ENCODE measurements around the gene EIF5A. TPM values are rescaled to one million over a fixed set of nuclear protein-coding genes. Genes with fewer than 3 reads are reported as not detected.

EIF5A gene
- total and polyA plus RNA-seq, 9 of the 15 experiments (the other 6 are each of a cell fraction or from before 2014, with no cell fraction given), result 22.9 to 1,163 (median 772) TPM

DNA sequence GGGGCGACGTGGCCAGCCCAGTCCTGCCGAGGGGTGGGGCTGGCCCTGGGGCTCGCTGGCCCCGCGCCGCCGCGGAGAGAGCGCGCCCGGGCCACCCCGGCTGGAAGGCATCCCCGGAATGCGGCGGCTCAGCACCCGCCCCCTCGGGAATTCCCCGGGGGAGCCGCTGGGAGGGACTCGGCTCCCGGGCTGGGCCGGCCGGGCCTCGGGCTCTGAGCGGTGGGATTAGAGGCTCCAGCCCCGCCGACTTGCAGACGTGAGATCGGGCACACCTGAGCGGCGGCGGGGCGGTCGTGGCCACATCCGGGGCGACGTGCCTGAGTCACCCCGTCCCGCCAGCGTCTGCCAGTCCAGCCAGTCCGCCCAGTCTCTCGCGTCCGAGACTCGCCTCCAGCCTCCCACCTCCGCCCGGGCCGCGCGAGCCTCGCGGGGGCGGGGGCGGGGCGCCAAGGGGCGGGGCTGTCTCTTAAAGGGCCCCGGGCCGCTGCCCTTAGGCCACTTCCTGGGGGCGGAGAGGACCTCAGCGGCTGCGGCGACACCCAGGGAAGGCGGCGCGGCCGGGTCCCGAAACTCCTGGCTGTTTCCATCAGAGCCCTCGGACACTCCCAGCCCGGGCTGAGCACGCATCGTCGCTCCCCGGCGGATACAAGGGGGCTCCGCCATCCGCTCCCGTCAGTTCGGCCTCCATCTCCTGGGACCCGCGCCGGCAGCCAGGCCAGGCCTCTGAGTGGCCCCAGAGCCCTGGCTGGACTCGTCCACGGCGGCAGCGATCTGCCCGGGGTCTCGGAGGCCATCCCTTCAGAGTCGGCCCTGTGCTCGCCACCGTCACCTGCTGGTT, 44.5 kb downstream of the EIF5A start, which contains the start of gene KCTD11 (continued):
- TF ChIP-seq, protein P1, sequence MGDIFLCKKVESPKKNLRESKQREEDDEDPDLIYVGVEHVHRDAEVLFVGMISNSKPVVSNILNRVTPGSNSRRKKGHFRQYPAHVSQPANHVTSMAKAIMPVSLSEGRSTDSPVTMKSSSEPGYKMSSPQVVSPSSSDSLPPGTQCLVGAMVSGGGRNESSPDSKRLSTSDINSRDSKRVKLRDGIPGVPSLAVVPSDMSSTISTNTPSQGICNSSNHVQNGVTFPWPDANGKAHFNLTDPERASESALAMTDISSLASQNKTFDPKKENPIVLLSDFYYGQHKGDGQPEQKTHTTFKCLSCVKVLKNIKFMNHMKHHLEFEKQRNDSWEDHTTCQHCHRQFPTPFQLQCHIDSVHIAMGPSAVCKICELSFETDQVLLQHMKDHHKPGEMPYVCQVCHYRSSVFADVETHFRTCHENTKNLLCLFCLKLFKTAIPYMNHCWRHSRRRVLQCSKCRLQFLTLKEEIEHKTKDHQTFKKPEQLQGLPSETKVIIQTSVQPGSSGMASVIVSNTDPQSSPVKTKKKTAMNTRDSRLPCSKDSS (IDR thresholded peaks at IDR 0.05; ENCODE audit: low read depth, partially characterized antibody), result no peak
- no peak for TF ChIP-seq GTF2F1 (IDR thresholded peaks at IDR 0.05; ENCODE audit: low read depth, low read length)
- TF ChIP-seq TAF7 (tag; IDR thresholded peaks at IDR 0.05), result no peak
- TF ChIP-seq E2F6 (IDR thresholded peaks at IDR 0.05; ENCODE audit: borderline replicate concordance in 1 of 2, extremely low read depth in 1 of 2, insufficient read depth in 1 of 2, insufficient read length in 1 of 2, low read depth in 1 of 2, low read length in 1 of 2, poor library complexity in 1 of 2, severe bottlenecking in 1 of 2), result peak in 1 of 2 experiments; percentile 31
- TF ChIP-seq ZNF766 (CRISPR knock-in tag; conservative IDR thresholded peaks at IDR 0.05), result no peak
- TF ChIP-seq ZEB2 (IDR thresholded peaks at IDR 0.05), result 0 out of 2 replicates have a peak, but pooled peaks have one; percentile 23
- no peak for TF ChIP-seq ZNF449 (CRISPR knock-in tag; IDR thresholded peaks at IDR 0.05)
- TF ChIP-seq BDP1 (IDR thresholded peaks at IDR 0.05; ENCODE audit: insufficient read depth, insufficient read length), result no peak
- no peak for TF ChIP-seq ZFP1 (CRISPR knock-in tag; IDR thresholded peaks at IDR 0.05)
- TF ChIP-seq POLR2G (IDR thresholded peaks at IDR 0.05; ENCODE audit: low read depth, low read length), result peak; percentile 74
- no peak for TF ChIP-seq ZNF165 (CRISPR knock-in tag; IDR thresholded peaks at IDR 0.05; ENCODE audit: borderline replicate concordance)
- TF ChIP-seq HDAC2 (IDR thresholded peaks at IDR 0.05), result no peak
- no peak for TF ChIP-seq ATF4 (CRISPR knock-in tag; IDR thresholded peaks at IDR 0.05)
- TF ChIP-seq SMARCA4 (IDR thresholded peaks at IDR 0.05), result no peak
- no peak for TF ChIP-seq ZZZ3 (IDR thresholded peaks at IDR 0.05)
- peak; percentile 39 for TF ChIP-seq FIP1L1 (IDR thresholded peaks at IDR 0.05; ENCODE audit: low read depth, low read length, poor library complexity, severe bottlenecking)
- TF ChIP-seq FOXK1 (CRISPR knock-in tag; IDR thresholded peaks at IDR 0.05; ENCODE audit: borderline replicate concordance), result no peak
- 0 out of 2 replicates have a peak, but pooled peaks have one; percentile 23 for TF ChIP-seq RNF2 (IDR thresholded peaks at IDR 0.05)
- no peak for TF ChIP-seq ZHX1 (conservative IDR thresholded peaks at IDR 0.05; ENCODE audit: low read length)
- no peak for TF ChIP-seq ZNF121 (CRISPR knock-in tag; conservative IDR thresholded peaks at IDR 0.05)
- TF ChIP-seq ZC3H11A (IDR thresholded peaks at IDR 0.05; ENCODE audit: low read depth, low read length), result no peak
